ENCODE data around the gene TMEM132D. TPM values are rescaled to one million over a fixed set of nuclear protein-coding genes. Genes with fewer than 3 reads are reported as not detected.

TMEM132D gene
- total RNA-seq, 1 experiment from 2014 or later, result not detected

- H3K27ac ChIP-seq (ENCODE audit: low read length), result no peak overlapping the region
- no peak for ATAC-seq
- CTCF ChIA-PET, result no interaction called here
- H3K4me3 ChIP-seq (ENCODE audit: low read depth in 2 of 2, low read length in 2 of 2), result no peak overlapping the region
- in situ Hi-C loops (cut with HindIII; ENCODE audit: low pct_unique_long_range_greater_than_20kb, low sequenced_read_pairs), result no loop called here
- H3K4me1 ChIP-seq (ENCODE audit: control insufficient read depth, insufficient read depth, low read length), result no peaks in the 10 kb centered on the region
- intact Hi-C loops (cut with micrococcal nuclease; ENCODE audit: unreplicated experiment), result no loop called here
- POLR2A ChIA-PET, result no interaction called here
- H3K27me3 ChIP-seq (ENCODE audit: control insufficient read depth, insufficient read depth, low read length), result no peaks in the 10 kb centered on the region
- TF ChIP-seq REST (IDR thresholded peaks at IDR 0.05; ENCODE audit: insufficient read depth in 1 of 2, low read depth in 2 of 2, low read length in 1 of 2) (no peak), CTCF (IDR thresholded peaks at IDR 0.05) (no peak), TCF7L2 (IDR thresholded peaks at IDR 0.05; ENCODE audit: low read depth, low read length) (no peak), SIN3A (IDR thresholded peaks at IDR 0.05; ENCODE audit: borderline replicate concordance, insufficient read depth, low read depth, low read length) (no peak), POLR2AphosphoS5 (IDR thresholded peaks at IDR 0.05; ENCODE audit: low read depth, low read length) (no peak)
- no peak for DNase-seq (ENCODE audit: low read depth, low spot score)
- no peaks in the 10 kb centered on the region for H3K36me3 ChIP-seq (ENCODE audit: control insufficient read depth, insufficient read depth, low read length)
- H3K9me3 ChIP-seq (ENCODE audit: control insufficient read depth, insufficient read depth, low read depth, low read length), result no peaks in the 10 kb centered on the region
- no TSS peak for BruUV-seq (replicated peaks)
Observed at GRCh38 chr12:129544716-129545115, 359.1 kb downstream of the TMEM132D start.

- Histone ChIP-seq H3K27ac (ENCODE audit: low read length) (no peak overlapping the region), H3K4me1 (ENCODE audit: control insufficient read depth, insufficient read depth, low read length) (no peaks in the 10 kb centered on the region), H3K4me3 (ENCODE audit: low read depth in 2 of 2, low read length in 2 of 2) (no peak overlapping the region), H3K9me3 (ENCODE audit: control insufficient read depth, insufficient read depth, low read depth, low read length) (no peaks in the 10 kb centered on the region), H3K36me3 (ENCODE audit: control insufficient read depth, insufficient read depth, low read length) (no peaks in the 10 kb centered on the region), H3K27me3 (ENCODE audit: control insufficient read depth, insufficient read depth, low read length) (no peaks in the 10 kb centered on the region)
- TF ChIP-seq TCF7L2 (IDR thresholded peaks at IDR 0.05; ENCODE audit: low read depth, low read length) (no peak), POLR2AphosphoS5 (IDR thresholded peaks at IDR 0.05; ENCODE audit: low read depth, low read length) (no peak), CTCF (IDR thresholded peaks at IDR 0.05) (no peak), REST (IDR thresholded peaks at IDR 0.05; ENCODE audit: insufficient read depth in 1 of 2, low read depth in 2 of 2, low read length in 1 of 2) (no peak), SIN3A (IDR thresholded peaks at IDR 0.05; ENCODE audit: borderline replicate concordance, insufficient read depth, low read depth, low read length) (no peak)
- intact Hi-C loops (cut with micrococcal nuclease; ENCODE audit: unreplicated experiment) (no loop called here), in situ Hi-C loops (cut with HindIII; ENCODE audit: low pct_unique_long_range_greater_than_20kb, low sequenced_read_pairs) (no loop called here)
- POLR2A ChIA-PET, result no interaction called here
- ATAC-seq (no peak), DNase-seq (ENCODE audit: low read depth, low spot score) (no peak)
- no TSS peak for BruUV-seq (replicated peaks)
- CTCF ChIA-PET, result no interaction called here
Observed at GRCh38 chr12:129540954-129541353, 362.9 kb downstream of the TMEM132D start.
